Suprapubic skin (tissue), 4 donors: ENCODE data around the gene OR6V1. TPM values are rescaled to one million over a fixed set of nuclear protein-coding genes. Genes with fewer than 3 reads are reported as not detected.

Experiments used
- DNase-seq, 2 donors: peaks; one replicate each; pipeline ENCODE4 v3.0.0-alpha.2; 2019; ENCODE audit warnings: low spot score in 2 of 2
- H3K27ac ChIP-seq: fragments of 200-600 bp; sonication (generic); one replicate; pipeline ENCODE4 v1.5.1; 2019
- H3K27me3 ChIP-seq: fragments of 200-600 bp; sonication (generic); one replicate; pipeline ENCODE4 v1.5.1; 2019
- H3K36me3 ChIP-seq: fragments of 200-600 bp; sonication (generic); one replicate; pipeline ENCODE4 v1.5.1; 2019
- H3K4me1 ChIP-seq: fragments of 200-600 bp; sonication (generic); one replicate; pipeline ENCODE4 v1.5.1; 2019
- H3K4me3 ChIP-seq: fragments of 200-600 bp; sonication (generic); one replicate; pipeline ENCODE4 v1.5.1; 2019; ENCODE audit warnings: mild to moderate bottlenecking
- H3K9me3 ChIP-seq: fragments of 200-600 bp; sonication (generic); one replicate; pipeline ENCODE4 v1.5.1; 2019
- CTCF ChIP-seq, 2 donors: fragments of 200-600 bp in 1 of 2; fragments of 450-650 bp in 1 of 2; sonication (generic) in 1 of 2; IDR thresholded peaks; one replicate each; pipeline ENCODE4 v1.5.1; 2016 to 2019; ENCODE audit warnings: antibody characterized with exemption in 2 of 2, mild to moderate bottlenecking in 1 of 2, moderate library complexity in 1 of 2
- EP300 ChIP-seq: sonication (generic); formaldehyde crosslinking; IDR thresholded peaks from one replicate; pipeline ENCODE4 v1.6.1; 2017; ENCODE audit warnings: antibody characterized with exemption
- POLR2A ChIP-seq, 2 donors: fragments of 450-650 bp; IDR thresholded peaks; one replicate each; pipeline ENCODE4 v1.6.1; 2017; ENCODE audit warnings: antibody characterized with exemption in 2 of 2, mild to moderate bottlenecking in 2 of 2, moderate library complexity in 2 of 2
- POLR2AphosphoS5 ChIP-seq, 3 donors: sonication (generic); formaldehyde crosslinking; IDR thresholded peaks; one replicate each; pipeline ENCODE4 v1.6.1; 2017; ENCODE audit warnings: antibody characterized with exemption in 3 of 3
- WGBS: methylation state at CpG from one replicate; pipeline ENCODE4 v1.1.5; 2018; 5-methylcytosine and 5-hydroxymethylcytosine counted together
- total RNA-seq, 4 donors: library from RNA; depleted of rRNA; stranded (reverse); fragments of >200 nt; gene quantifications; one replicate each; pipeline ENCODE4 v1.1.0, GENCODE V29; 2016

The OR6V1 gene
- total RNA-seq, 4 donors from 2014 or later: not detected

- no peak for TF ChIP-seq EP300
- no peak for TF ChIP-seq CTCF (IDR thresholded peaks at IDR 0.05)
- TF ChIP-seq POLR2AphosphoS5 (IDR thresholded peaks at IDR 0.05): no peak
- TF ChIP-seq POLR2A (IDR thresholded peaks at IDR 0.05): no peak
- no peaks in the 10 kb centered on the region for H3K27me3 ChIP-seq
- 77% methylated on average over 2 of the region's 2 CpGs for WGBS
- H3K27ac ChIP-seq: no peak overlapping the region
- H3K4me1 ChIP-seq: no peaks in the 10 kb centered on the region
- no peaks in the 10 kb centered on the region for H3K9me3 ChIP-seq
- DNase-seq: no peak
- H3K4me3 ChIP-seq: no peak overlapping the region
- no peaks in the 10 kb centered on the region for H3K36me3 ChIP-seq
Observed at GRCh38 chr7:143047326-143047725, 4.8 kb upstream of the OR6V1 start.

GRCh38 chr7:143048827-143049226, 3.3 kb upstream of the OR6V1 start:
- Histone ChIP-seq H3K4me1 (no peaks in the 10 kb centered on the region), H3K36me3 (no peaks in the 10 kb centered on the region), H3K27me3 (no peaks in the 10 kb centered on the region), H3K27ac (no peak overlapping the region), H3K9me3 (no peaks in the 10 kb centered on the region), H3K4me3 (no peak overlapping the region)
- DNase-seq: no peak
- TF ChIP-seq EP300 (no peak), CTCF (IDR thresholded peaks at IDR 0.05) (no peak), POLR2A (IDR thresholded peaks at IDR 0.05) (no peak), POLR2AphosphoS5 (IDR thresholded peaks at IDR 0.05) (no peak)

- Histone ChIP-seq H3K4me1 (no peaks in the 10 kb centered on the region), H3K27me3 (no peaks in the 10 kb centered on the region), H3K9me3 (no peaks in the 10 kb centered on the region), H3K36me3 (no peaks in the 10 kb centered on the region), H3K4me3 (no peak overlapping the region), H3K27ac (no peak overlapping the region)
- 33% methylated on average over 4 of the region's 4 CpGs for WGBS
- no peak for DNase-seq
- TF ChIP-seq POLR2AphosphoS5 (IDR thresholded peaks at IDR 0.05) (no peak), EP300 (no peak), CTCF (IDR thresholded peaks at IDR 0.05) (no peak), POLR2A (IDR thresholded peaks at IDR 0.05) (no peak)
Observed at GRCh38 chr7:143049362-143049761, 2.8 kb upstream of the OR6V1 start.

GRCh38 chr7:143050931-143051330, 1.2 kb upstream of the OR6V1 start:
- Histone ChIP-seq H3K9me3 (no peaks in the 10 kb centered on the region), H3K36me3 (no peaks in the 10 kb centered on the region), H3K4me1 (no peaks in the 10 kb centered on the region), H3K27me3 (no peaks in the 10 kb centered on the region), H3K4me3 (no peak overlapping the region), H3K27ac (no peak overlapping the region)
- TF ChIP-seq POLR2AphosphoS5 (IDR thresholded peaks at IDR 0.05): no peak
- TF ChIP-seq CTCF (IDR thresholded peaks at IDR 0.05): no peak
- no peak for TF ChIP-seq POLR2A (IDR thresholded peaks at IDR 0.05)
- TF ChIP-seq EP300: no peak
- 40% methylated on average over 9 of the region's 9 CpGs for WGBS
- no peak for DNase-seq

- Histone ChIP-seq H3K36me3 (no peaks in the 10 kb centered on the region), H3K27me3 (no peaks in the 10 kb centered on the region), H3K4me3 (no peak overlapping the region), H3K9me3 (no peaks in the 10 kb centered on the region), H3K27ac (no peak overlapping the region), H3K4me1 (no peaks in the 10 kb centered on the region)
- DNase-seq: no peak
- TF ChIP-seq POLR2A (IDR thresholded peaks at IDR 0.05): no peak
- TF ChIP-seq EP300: no peak
- no peak for TF ChIP-seq POLR2AphosphoS5 (IDR thresholded peaks at IDR 0.05)
- no peak for TF ChIP-seq CTCF (IDR thresholded peaks at IDR 0.05)
- WGBS: 67% methylated on average over 3 of the region's 3 CpGs
Observed at GRCh38 chr7:143054621-143055020, 2.5 kb downstream of the OR6V1 start.
